MM.1S (cell line): ENCODE data around the gene SLC8A1.

ENCODE experiments used
- DNase-seq: peaks from one replicate; pipeline ENCODE4 v3.0.0-alpha.2; 2015
- H2AFZ ChIP-seq: fragments of 300-600 bp; sonication (generic); 2 replicates; pipeline ENCODE4 v1.6.0; 2016; ENCODE audit warnings: antibody characterized with exemption, low read length
- H3F3A ChIP-seq: fragments of 300-600 bp; sonication (generic); 2 replicates; pipeline ENCODE4 v1.6.1; 2016; ENCODE audit warnings: mild to moderate bottlenecking, antibody characterized with exemption, low read length, moderate library complexity, mixed read lengths; ENCODE audit not compliant: insufficient read depth
- H3K27ac ChIP-seq: fragments of 300-600 bp; sonication (generic); 2 replicates; pipeline ENCODE4 v1.5.1; 2016; ENCODE audit warnings: mild to moderate bottlenecking, low read length
- H3K27me3 ChIP-seq: fragments of 300-600 bp; sonication (generic); replicated peaks from 2 replicates; pipeline ENCODE4 v1.6.0; 2016; ENCODE audit warnings: low read length; ENCODE audit not compliant: insufficient read depth
- H3K36me3 ChIP-seq: fragments of 300-600 bp; sonication (generic); replicated peaks from 2 replicates; pipeline ENCODE4 v1.6.1; 2016; ENCODE audit warnings: mild to moderate bottlenecking, low read length, mixed read lengths; ENCODE audit not compliant: insufficient read depth
- H3K4me1 ChIP-seq: fragments of 300-600 bp; sonication (generic); 2 replicates; pipeline ENCODE4 v1.6.1; 2016; ENCODE audit warnings: low read length, mixed read lengths
- H3K4me2 ChIP-seq: fragments of 300-600 bp; sonication (generic); 2 replicates; pipeline ENCODE4 v1.6.0; 2016; ENCODE audit warnings: low read depth, low read length
- H3K4me3 ChIP-seq: fragments of 300-600 bp; sonication (generic); 2 replicates; pipeline ENCODE4 v1.5.1; 2016; ENCODE audit warnings: low read length, mixed read lengths
- H3K79me2 ChIP-seq: fragments of 300-600 bp; sonication (generic); 2 replicates; pipeline ENCODE4 v1.6.1; 2016; ENCODE audit warnings: mixed run types, low read length, mixed read lengths
- H3K9ac ChIP-seq: fragments of 300-600 bp; sonication (generic); 2 replicates; pipeline ENCODE4 v1.6.1; 2016; ENCODE audit warnings: low read length, mixed read lengths
- H3K9me2 ChIP-seq: fragments of 300-600 bp; sonication (generic); replicated peaks from 2 replicates; pipeline ENCODE4 v1.6.1; 2016; ENCODE audit warnings: mild to moderate bottlenecking, low read length, mixed read lengths; ENCODE audit not compliant: insufficient read depth
- H3K9me3 ChIP-seq: fragments of 300-600 bp; sonication (generic); replicated peaks from 2 replicates; pipeline ENCODE4 v1.6.1; 2016; ENCODE audit warnings: mild to moderate bottlenecking, low read length, mixed read lengths; ENCODE audit not compliant: insufficient read depth
- H4K20me1 ChIP-seq: fragments of 300-600 bp; sonication (generic); 2 replicates; pipeline ENCODE4 v1.6.1; 2016; ENCODE audit warnings: mild to moderate bottlenecking, low read length, moderate library complexity, mixed read lengths; ENCODE audit not compliant: insufficient read depth
- CTCF ChIP-seq: fragments of 300-600 bp; sonication (generic); IDR thresholded peaks from 2 replicates; pipeline ENCODE4 v1.5.1; 2016; ENCODE audit warnings: antibody characterized with exemption, low read length, mixed read lengths
- EZH2 ChIP-seq: fragments of 300-600 bp; sonication (generic); optimal IDR thresholded peaks from 2 replicates; pipeline ENCODE3; 2017; ENCODE audit warnings: low read depth, mild to moderate bottlenecking, antibody characterized with exemption, low read length, mixed read lengths
- EZH2phosphoT487 ChIP-seq: fragments of 300-600 bp; sonication (generic); IDR thresholded peaks from 2 replicates; pipeline ENCODE4 v1.6.1; 2018; ENCODE audit warnings: antibody characterized with exemption, low read length

SLC8A1 gene

GRCh38 chr2:40487602-40488001, 35.7 kb upstream of the SLC8A1 start:
- no peaks in the 10 kb centered on the region for H3K27me3 ChIP-seq
- no peaks in the 10 kb centered on the region for H3K79me2 ChIP-seq
- no peak for TF ChIP-seq EZH2
- no peak for TF ChIP-seq EZH2phosphoT487
- TF ChIP-seq CTCF, result no peak
- H3K4me2 ChIP-seq, result no peak overlapping the region
- no peaks in the 10 kb centered on the region for H4K20me1 ChIP-seq
- H3K9ac ChIP-seq, result no peak overlapping the region
- H3K4me3 ChIP-seq, result no peak overlapping the region
- H3K27ac ChIP-seq, result no peak overlapping the region
- no peak for DNase-seq
- no peaks in the 10 kb centered on the region for H3K9me3 ChIP-seq
- no peaks in the 10 kb centered on the region for H3K36me3 ChIP-seq
- no peaks in the 10 kb centered on the region for H3K9me2 ChIP-seq
- peaks cover 6% of the 10 kb centered on the region; the same call in 1 of the 2 replicates for H3K4me1 ChIP-seq
- H3F3A ChIP-seq, result no peaks in the 10 kb centered on the region
- no peak overlapping the region for H2AFZ ChIP-seq

- no peak for DNase-seq
- Histone ChIP-seq H3K79me2 (no peaks in the 10 kb centered on the region), H2AFZ (no peak overlapping the region), H3K9me2 (no peaks in the 10 kb centered on the region), H3K27me3 (no peaks in the 10 kb centered on the region), H4K20me1 (no peaks in the 10 kb centered on the region), H3K36me3 (no peaks in the 10 kb centered on the region), H3F3A (no peaks in the 10 kb centered on the region), H3K4me3 (no peak overlapping the region), H3K9me3 (no peaks in the 10 kb centered on the region), H3K4me2 (no peak overlapping the region), H3K27ac (no peak overlapping the region), H3K4me1 (peaks cover 6% of the 10 kb centered on the region; the same call in 1 of the 2 replicates), H3K9ac (no peak overlapping the region)
- TF ChIP-seq EZH2phosphoT487, result no peak
- no peak for TF ChIP-seq EZH2
- TF ChIP-seq CTCF, result no peak
These were observed 34.0 kb upstream of the SLC8A1 start for GRCh38 chr2:40485854-40486253.

- Histone ChIP-seq H3K79me2 (no peaks in the 10 kb centered on the region), H3K9ac (no peak overlapping the region), H3K9me3 (no peaks in the 10 kb centered on the region), H3K4me2 (no peak overlapping the region), H3K4me1 (peaks cover 6% of the 10 kb centered on the region; the same call in 1 of the 2 replicates), H3K4me3 (no peak overlapping the region), H2AFZ (no peak overlapping the region), H3K27me3 (no peaks in the 10 kb centered on the region), H3F3A (no peaks in the 10 kb centered on the region), H3K36me3 (no peaks in the 10 kb centered on the region), H4K20me1 (no peaks in the 10 kb centered on the region), H3K27ac (no peak overlapping the region), H3K9me2 (no peaks in the 10 kb centered on the region)
- TF ChIP-seq EZH2phosphoT487 (no peak), CTCF (no peak), EZH2 (no peak)
- DNase-seq, result no peak
These were observed 33.4 kb upstream of the SLC8A1 start for GRCh38 chr2:40485318-40485717.
